ENCODE measurements around the gene NELFE. TPM values are rescaled to one million over a fixed set of nuclear protein-coding genes. Genes with fewer than 3 reads are reported as not detected.
A peak's percentile ranks its signal among the peaks of the same experiment; 100 is the strongest.
"Not testable (repeated sequence)": the region's sequence is repeated elsewhere in the genome, so short reads cannot be mapped to it uniquely, and the experiment has no call there.

Gene NELFE
- total RNA-seq, 1 donor from 2014 or later, result 41.9 TPM

DNA sequence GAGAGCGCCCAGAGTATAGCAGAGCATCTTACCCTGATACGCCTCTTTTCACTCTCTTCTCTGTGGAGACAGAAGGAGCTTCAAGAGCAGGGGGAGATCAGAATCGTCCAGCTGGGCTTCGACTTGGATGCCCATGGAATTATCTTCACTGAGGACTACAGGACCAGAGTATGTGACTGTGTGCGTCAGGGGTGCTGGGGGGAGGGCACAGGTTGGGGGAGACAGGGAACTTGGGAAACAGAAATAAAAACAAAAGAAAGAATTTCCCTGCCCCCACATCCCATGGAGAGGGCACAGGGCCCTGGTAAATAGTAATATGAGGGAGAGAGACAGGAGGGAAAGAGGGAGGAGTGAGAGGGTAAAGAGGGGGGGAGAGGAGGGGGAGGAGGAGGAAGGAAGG is 20.1 kb upstream of the NELFE start:
- no peak for DNase-seq (ENCODE audit: missing footprints)
- ATAC-seq, result no peak
- intact Hi-C loops (cut with DNase I), result loop anchor here (10.0 kb wide), 1 partner anchor 996 kb away; no protein-coding TSS in a partner anchor

DNA sequence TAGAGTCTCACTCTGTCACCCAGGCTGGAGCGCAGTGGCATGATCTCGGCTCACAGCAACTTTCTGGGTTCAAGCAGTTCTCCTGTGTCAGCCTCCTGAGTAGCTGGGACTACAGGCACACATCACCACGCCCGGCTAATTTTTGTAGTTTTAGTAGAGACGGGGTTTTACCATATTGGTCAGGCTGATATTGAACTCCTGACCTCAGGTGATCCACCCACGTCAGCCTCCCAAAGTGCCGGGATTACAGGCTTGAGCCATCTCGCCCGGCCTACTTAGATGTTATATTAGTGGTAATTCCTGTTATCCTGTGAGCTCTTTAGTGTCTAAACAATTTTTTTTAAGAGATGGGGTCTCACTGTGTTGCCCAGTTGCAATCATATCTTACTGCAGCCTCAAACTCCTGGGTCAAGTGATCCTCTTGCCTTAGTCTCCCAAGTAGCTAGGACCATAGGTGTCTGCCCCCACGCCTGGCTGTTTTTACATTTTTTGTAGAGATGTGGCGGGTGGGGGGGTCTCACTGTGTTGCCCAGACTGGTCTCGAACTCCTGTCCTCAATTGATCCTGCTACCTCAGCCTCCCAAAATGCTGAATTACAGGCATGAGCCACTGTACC is 19.2 kb upstream of the NELFE start:
- ATAC-seq, result no peak
- intact Hi-C loops (cut with DNase I), result loop anchor here (10.0 kb wide), 1 partner anchor 997 kb away; no protein-coding TSS in a partner anchor
- peak; percentile 18 for DNase-seq (ENCODE audit: missing footprints)

DNA sequence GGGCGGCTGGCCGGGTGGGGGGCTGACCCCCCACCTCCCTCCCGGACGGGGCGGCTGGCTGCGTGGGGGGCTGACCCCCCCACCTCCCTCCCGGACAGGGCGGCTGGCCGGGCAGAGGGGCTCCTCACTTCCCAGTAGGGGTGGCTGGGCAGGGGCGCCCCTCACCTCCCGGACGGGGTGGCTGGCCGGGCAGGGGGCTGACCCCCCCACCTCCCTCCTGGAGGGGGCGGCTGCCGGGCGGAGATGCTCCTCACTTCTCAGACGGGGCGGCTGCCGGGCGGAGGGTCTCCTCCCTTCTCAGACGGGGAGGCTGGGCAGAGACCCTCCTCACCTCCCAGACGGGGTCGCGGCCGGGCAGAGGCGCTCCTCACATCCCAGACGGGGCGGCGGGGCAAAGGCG is 17.3 kb upstream of the NELFE start:
- peak; percentile 2 for DNase-seq (ENCODE audit: missing footprints)
- intact Hi-C loops (cut with DNase I), result loop anchor here (10.0 kb wide), 1 partner anchor 999 kb away; no protein-coding TSS in a partner anchor
- not testable (repeated sequence) for ATAC-seq

DNA sequence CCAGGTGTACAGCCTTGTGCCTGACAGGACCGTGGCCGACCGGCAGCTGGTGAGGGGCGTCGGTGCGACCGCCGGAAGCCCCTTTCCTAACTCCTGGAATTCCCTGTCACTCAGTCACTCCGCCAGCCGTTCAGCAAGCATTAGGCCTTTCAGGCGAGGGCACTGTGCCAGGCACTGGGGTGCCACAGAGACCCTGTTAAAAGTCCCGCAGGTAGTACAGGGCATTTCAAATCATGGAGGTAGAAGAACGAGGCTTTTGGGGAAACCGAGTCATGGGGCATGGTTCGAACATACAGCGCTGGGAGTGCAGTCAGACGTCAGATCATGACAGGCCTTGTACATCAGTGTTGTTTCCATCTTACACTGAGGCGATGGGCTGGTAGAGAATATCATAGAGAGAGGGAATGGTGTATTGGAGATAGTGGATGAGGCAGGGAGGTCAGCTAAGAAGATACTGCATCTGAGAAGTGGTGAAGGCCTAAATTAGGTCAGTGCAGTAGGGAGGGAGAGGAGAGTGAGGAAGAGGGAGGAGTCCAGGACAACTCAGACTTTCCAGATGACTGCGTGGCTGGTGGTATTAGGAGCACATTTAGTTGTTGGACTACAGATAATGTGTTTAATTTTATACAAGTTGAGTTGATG is 14.1 kb upstream of the NELFE start:
- ATAC-seq (no peak), DNase-seq (ENCODE audit: missing footprints) (no peak)
- intact Hi-C loops (cut with DNase I), result loop anchor here (1.0 to 10.0 kb wide), 2 partner anchors 14 to 1002 kb away; partner anchors contain the start of gene SKIC2

DNA sequence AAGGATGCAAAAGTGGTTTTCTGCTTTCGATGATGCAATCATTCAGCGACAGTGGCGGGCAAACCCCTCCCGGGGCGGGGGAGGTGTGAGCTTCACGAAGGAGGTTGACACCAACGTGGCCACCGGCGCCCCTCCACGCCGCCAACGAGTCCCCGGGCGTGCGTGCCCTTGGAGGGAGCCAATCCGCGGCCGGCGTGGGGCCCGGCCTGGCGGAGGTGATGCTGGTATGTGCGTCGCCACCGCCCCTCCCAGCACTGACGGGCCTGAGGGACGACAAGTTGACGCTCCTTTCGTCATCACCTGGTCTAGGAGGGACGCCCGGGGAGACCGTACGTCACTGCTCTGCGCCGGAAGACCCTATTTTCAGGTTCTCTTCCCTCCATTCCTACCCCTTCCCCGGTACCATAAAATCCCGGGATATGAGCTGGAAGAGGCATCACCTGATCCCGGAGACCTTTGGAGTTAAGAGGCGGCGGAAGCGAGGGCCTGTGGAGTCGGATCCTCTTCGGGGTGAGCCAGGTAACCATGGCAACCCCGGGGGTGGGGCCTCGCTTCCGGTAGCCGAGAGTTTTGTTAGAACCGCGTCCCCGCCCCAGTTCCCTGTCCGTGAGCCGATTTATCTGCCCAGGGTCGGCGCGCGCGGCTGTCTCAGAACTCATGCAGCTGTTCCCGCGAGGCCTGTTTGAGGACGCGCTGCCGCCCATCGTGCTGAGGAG is 13.4 kb upstream of the NELFE start, which contains the start of gene DXO:
DXO (minus strand) TSS at position 146 of the 716 bp plus-strand sequence. CDS start 463 bp downstream, outside the sequence.
- ATAC-seq (peak; percentile 96), DNase-seq (ENCODE audit: missing footprints) (peak; percentile 98)
- intact Hi-C loops (cut with DNase I), result loop anchor here (10.0 kb wide), 1 partner anchor 1003 kb away; no protein-coding TSS in a partner anchor

DNA sequence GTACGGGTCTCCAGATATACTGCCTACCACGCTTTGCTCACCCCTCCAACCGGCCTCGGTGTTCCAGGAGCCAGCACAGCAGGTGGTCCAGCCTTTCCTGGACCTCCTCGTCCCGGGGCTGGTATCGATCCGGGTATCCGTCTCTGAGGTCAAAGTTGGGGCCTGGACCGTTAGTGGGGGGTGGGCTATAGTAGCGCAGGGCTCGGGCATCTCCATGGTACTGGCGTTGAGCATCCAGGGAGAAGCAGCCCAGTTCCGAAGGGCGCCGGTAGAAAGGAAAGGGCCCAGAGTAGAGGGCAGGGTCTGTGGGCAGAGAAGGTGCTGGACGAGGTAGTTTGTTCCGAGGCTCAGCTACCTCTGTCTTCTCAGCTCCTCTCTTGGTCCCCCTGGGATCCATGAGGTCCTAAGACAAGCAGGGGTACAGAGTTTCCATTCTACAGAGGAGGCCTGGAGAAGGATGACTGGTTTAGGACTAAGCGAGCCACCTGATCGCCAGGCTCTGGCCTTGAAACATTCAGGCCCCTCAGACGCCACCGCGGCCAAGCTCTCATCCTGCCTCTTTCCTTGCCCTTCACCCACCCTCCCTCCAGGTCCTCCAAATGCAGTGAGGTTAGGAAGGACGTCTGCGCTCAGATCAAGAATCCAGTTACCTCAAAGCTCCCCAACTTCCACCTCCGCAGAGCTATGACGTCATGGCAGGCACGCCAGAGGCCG is 12.7 kb upstream of the NELFE start:
- intact Hi-C loops (cut with DNase I), result loop anchor here (10.0 kb wide), 1 partner anchor 1003 kb away; no protein-coding TSS in a partner anchor
- ATAC-seq, result peak; percentile 1
- DNase-seq (ENCODE audit: missing footprints), result peak; percentile 49

DNA sequence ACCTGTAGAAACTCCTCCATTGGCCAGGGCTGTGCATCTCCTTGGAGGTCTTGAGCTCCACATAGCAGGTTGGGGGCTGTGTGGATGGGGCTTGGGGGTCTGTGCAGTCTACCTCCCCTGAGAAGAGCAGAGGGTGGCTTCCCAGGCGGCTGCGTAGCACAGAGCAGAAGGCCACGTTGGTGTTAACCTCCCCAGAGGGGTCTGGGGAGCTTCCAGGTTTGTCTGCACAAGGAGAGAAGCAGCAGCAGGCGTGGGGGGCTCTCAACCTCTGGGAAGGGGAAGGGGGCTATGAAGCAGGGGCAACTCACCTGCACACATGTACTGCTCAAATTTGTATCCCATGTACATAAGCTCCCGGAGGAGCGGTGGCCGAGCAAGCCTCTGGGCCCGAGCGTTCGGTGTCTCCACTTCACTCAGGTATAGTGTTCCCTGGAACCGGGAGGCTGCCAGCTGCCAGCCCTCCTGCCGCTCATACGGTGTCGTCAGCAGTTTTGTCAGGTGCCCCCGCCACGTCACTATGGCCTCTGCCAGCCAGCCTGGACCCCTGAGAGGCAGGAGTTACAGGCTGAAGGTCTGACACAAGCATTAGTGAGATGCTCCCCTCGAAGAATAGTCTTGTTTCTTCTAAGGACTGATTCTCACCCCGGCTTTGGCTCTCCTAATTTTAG is 12.0 kb upstream of the NELFE start:
- intact Hi-C loops (cut with DNase I), result loop anchor here (10.0 kb wide), 1 partner anchor 1004 kb away; no protein-coding TSS in a partner anchor
- DNase-seq (ENCODE audit: missing footprints) (peak; percentile 53), ATAC-seq (no peak)

DNA sequence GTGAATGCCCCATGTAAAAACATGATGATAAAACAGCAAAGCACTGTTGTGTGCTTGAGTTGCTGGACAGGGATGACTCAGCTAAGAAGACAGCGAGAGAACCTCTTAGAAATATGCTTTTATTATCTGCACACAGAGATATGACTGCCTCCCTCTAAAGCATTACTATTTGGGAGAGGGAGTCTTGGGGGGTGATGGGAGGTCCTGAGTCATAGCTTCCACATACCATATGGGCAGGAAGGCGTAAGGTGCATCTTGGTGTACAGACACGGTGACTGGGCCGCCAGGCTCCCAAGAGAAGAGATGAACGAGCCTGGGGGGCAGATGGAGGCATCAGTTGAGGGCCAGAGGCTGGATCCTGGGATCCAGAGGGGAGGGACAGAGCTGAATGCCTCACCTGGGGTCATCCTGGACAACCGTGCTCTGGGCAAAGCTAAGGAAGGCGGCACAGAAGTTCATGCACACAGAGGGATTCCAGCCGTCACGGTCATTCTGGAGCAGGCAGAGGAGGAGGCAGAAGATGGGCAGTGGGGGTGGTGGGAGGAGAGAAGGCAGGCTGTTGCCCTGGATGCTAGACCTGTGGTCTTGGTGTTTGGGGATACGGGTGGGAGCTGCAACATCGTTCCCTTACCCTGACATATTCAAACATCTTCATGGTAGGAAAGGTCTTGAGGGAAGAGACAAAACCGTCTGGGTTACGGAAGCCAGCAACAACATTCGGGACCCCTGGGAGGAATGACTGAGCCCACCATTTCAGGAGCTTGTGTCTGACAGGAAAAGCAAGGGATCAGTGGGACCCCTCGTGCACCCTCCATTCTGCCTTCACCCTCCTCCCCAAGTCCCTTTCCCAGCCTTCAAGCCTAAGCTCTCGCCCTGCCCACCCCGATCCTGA is 11.2 kb upstream of the NELFE start:
- intact Hi-C loops (cut with DNase I), result loop anchor here (10.0 kb wide), 1 partner anchor 1005 kb away; no protein-coding TSS in a partner anchor
- DNase-seq (ENCODE audit: missing footprints), result peak; percentile 11
- no peak for ATAC-seq

DNA sequence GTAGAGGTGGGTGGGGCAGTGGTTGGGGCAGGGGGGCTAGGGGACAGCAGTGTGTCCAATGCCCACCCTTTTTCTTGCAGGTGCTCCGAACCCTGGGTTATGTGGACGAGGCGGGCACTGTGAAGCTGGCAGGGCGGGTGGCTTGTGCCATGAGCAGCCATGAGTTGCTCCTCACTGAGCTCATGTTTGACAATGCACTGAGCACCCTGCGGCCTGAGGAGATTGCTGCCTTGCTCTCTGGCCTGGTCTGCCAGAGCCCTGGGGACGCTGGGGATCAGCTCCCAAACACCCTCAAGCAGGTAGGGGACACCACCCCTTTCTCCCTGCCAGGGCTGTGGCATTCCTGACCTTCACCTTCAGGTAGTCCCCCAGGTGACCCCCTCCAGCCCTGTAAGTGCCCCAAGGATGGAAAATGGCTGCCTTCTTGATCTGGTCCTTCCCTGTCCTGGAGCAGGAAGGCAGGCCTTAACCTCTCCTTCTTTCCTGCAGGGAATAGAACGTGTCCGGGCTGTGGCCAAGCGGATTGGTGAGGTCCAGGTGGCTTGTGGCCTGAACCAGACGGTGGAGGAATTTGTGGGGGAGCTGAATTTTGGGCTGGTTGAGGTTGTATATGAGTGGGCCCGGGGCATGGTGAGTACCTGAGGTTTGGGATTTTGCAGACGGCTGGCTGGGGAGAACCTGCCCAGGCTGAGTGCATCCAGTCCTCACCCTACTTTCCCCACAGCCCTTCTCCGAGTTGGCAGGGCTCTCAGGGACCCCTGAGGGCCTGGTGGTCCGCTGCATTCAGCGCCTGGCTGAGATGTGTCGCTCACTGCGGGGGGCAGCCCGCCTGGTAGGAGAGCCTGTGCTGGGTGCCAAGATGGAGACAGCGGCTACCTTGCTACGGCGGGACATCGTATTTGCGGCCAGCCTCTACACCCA is 10.3 kb upstream of the NELFE start:
- intact Hi-C loops (cut with DNase I), result no loop called here
- ATAC-seq, result no peak
- DNase-seq (ENCODE audit: missing footprints), result peak; percentile 54

DNA sequence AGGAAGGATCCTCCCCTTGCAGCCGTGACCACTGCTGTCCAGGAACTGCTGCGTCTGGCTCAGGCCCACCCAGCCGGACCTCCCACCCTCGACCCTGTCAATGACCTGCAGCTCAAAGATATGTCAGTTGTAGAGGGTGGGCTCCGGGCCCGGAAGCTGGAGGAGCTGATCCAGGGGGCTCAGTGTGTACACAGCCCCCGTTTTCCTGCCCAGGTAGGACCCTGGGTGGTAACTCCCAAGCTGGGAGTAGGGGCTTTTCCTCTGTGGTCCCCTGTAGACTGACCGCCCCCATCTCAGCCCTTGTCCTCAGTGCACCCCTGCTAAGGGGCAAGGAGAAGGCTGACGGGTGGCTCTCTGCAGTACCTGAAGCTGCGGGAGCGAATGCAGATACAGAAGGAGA is 9.6 kb upstream of the NELFE start:
- intact Hi-C loops (cut with DNase I), result no loop called here
- DNase-seq (ENCODE audit: missing footprints) (peak; percentile 46), ATAC-seq (no peak)

DNA sequence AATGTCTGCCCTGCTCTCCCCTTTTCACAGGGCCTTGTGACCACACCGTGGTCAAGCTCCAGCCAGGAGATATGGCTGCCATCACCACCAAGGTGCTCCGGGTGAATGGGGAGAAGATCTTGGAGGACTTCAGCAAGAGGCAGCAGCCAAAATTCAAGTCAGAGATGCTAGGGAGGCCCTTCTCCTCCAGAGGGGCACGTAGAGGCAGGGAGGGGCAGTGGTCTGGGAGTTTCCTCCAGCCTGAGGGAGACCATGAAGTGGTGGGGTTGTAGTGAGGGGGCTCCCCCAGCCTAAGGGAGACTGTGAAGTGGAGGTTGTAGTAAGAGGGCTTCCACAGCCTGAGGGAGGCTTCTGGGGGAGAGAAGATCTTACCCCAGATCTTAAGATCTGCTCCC is 9.2 kb upstream of the NELFE start:
- ATAC-seq, result no peak
- intact Hi-C loops (cut with DNase I), result no loop called here
- DNase-seq (ENCODE audit: missing footprints), result no peak

DNA sequence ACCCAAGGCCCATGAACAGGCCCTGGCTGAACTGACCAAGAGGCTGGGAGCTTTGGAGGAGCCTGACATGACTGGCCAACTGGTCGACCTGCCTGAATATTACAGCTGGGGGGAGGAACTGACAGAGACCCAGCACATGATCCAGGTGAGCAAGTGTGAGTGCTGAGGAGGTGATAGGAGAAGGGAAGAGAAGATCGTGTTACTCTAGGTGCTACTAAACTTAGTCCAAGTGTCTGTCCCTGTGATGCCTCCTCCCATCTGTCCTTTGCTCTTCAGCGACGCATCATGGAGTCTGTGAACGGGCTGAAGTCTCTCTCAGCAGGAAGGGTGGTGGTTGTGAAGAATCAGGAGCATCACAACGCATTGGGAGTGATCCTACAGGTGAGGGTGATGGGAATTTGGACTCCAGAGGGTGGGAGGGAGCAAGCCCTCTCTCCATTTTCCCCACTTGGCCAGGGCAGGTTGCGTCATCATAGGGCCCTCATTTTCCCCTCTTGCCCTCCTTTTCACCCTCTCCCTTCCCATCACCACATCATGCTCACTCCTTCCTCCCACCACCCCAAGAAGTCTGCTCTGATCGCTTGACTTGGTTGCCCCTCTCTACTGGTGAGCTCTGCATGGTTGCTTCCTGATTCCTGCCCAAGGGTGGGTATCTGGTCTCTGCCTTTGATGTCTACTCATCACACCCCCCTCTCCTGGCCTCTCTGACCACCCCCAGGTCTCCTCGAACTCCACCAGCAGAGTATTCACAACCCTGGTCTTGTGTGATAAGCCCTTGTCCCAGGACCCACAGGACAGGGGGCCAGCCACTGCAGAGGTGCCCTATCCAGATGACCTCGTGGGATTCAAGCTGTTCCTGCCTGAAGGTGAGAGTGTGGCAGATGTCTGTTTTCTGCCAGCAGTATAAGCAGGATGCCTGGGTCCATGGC is 8.5 kb upstream of the NELFE start:
- intact Hi-C loops (cut with DNase I), result no loop called here
- ATAC-seq (no peak), DNase-seq (ENCODE audit: missing footprints) (peak; percentile 45)

DNA sequence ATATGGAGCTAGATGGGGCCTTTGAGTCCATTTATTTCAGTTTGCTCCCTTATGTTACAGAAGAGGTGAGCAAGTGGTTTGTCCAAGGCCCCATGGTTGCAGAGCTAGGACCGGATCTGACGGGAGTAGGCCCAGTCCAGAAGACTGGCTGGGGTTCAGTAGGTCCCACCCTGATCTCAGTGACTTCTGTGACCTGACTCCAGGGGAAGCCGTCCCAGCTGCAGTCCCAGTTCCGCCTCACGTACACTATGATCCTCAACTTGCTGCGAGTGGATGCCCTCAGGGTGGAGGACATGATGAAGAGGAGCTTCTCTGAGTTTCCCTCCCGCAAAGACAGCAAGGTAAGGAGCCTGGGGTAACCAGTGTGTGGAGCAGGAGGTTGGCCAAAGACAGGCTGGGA is 7.7 kb upstream of the NELFE start:
- intact Hi-C loops (cut with DNase I), result no loop called here
- ATAC-seq (no peak), DNase-seq (ENCODE audit: missing footprints) (peak; percentile 30)

DNA sequence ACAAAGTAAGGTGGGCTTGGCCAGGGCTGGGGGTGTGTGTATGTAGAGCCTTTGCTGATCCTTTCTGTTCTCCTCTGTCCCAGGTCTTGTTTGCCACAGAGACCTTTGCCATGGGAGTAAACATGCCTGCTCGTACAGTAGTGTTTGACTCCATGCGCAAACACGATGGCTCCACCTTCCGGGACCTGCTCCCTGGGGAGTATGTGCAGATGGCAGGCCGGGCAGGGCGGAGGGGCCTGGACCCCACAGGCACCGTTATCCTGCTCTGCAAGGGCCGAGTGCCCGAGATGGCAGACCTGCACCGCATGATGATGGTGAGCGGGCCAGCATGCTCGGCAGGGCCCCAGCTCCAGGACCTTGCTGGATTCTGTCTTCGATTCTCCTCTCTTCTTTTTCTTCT is 6.9 kb upstream of the NELFE start:
- ATAC-seq, result no peak
- DNase-seq (ENCODE audit: missing footprints), result peak; percentile 47
- intact Hi-C loops (cut with DNase I), result no loop called here

DNA sequence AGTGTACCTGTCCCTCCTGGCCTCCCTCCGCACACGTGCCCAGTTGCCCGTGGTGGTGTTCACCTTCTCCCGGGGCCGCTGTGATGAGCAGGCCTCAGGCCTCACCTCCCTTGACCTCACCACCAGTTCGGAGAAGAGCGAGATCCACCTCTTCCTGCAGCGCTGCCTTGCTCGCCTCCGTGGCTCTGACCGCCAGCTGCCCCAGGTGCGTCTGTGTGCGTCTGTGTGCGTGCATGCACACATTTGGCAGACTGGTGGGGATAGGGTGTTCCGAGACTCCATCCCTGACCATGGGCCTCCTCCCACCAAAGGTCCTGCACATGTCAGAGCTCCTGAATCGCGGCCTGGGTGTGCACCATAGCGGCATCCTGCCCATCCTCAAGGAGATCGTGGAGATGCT is 5.2 kb upstream of the NELFE start:
- peak; percentile 57 for DNase-seq (ENCODE audit: missing footprints)
- intact Hi-C loops (cut with DNase I), result no loop called here
- ATAC-seq, result no peak

All from Right ventricle myocardium inferior (tissue), 1 donor.